SK-N-MC (cell line): ENCODE measurements around the gene CLIP1.
"Not testable (repeated sequence)": the region's sequence is repeated elsewhere in the genome, so short reads cannot be mapped to it uniquely, and the experiment has no call there.

Experiments used
- EZH2 ChIP-seq: fragments of 200-600 bp; sonication (generic); IDR thresholded peaks from one replicate; pipeline ENCODE4 v1.6.1; 2017; ENCODE audit warnings: antibody characterized with exemption
- POLR2AphosphoS5 ChIP-seq: IDR thresholded peaks from 2 replicates; pipeline ENCODE4 v1.6.1; 2012; ENCODE audit warnings: mild to moderate bottlenecking, low read depth, low read length, borderline replicate concordance

DNA sequence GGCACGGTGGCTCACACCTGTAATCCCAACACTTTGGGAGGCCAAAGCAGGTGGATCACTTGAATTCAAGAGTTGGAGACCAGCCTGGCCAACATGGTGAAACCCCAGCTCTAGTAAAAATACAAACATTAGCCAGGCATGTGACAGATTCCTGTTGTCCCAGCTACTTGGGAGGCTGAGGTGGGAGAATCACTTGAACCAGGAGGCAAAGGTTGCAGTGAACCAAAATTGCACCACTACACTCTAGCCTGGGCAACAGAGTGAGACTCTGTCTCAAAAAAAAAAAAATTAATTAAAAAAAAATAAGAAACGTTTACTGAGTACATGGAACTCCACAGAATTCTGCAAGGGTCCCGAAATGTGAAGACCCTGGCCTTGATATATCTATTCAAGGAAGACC lies 3.4 kb downstream of the CLIP1 start:
- TF ChIP-seq EZH2, POLR2AphosphoS5: not testable (repeated sequence)
